Central memory CD8-positive, alpha-beta T cell (primary cell): ENCODE measurements around the gene DENND2C.

Source experiments
- ATAC-seq: fragments of 150-1000 bp; cut with Tn5 transposase; replicated peaks from 2 replicates; pipeline ENCODE4 v1.10.0; 2022; ENCODE audit warnings: mild to moderate bottlenecking, moderate FRiP score, moderate number of reproducible peaks; ENCODE audit not compliant: poor library complexity, severe bottlenecking; ENCODE audit errors: extremely low read depth
- DNase-seq, 2 donors: peaks; one replicate each; pipeline ENCODE4 v3.0.0; 2021; ENCODE audit warnings: low spot score in 2 of 2
- H3K27ac Mint-ChIP-seq: one replicate; pipeline ENCODE4 v1.8.0; 2022; ENCODE audit warnings: low read depth, mild to moderate bottlenecking, moderate library complexity, mixed read lengths
- H3K27me3 Mint-ChIP-seq: one replicate; pipeline ENCODE4 v1.8.0; 2022; ENCODE audit warnings: mixed read lengths
- H3K36me3 Mint-ChIP-seq: one replicate; pipeline ENCODE4 v1.8.0; 2022; ENCODE audit warnings: mild to moderate bottlenecking, moderate library complexity, mixed read lengths; ENCODE audit not compliant: insufficient read depth
- H3K4me1 Mint-ChIP-seq: one replicate; pipeline ENCODE4 v1.8.0; 2022; ENCODE audit warnings: mixed read lengths
- H3K4me3 Mint-ChIP-seq: one replicate; pipeline ENCODE4 v1.8.0; 2022; ENCODE audit warnings: mild to moderate bottlenecking, moderate library complexity, mixed read lengths
- H3K9me3 Mint-ChIP-seq: one replicate; pipeline ENCODE4 v1.8.0; 2022; ENCODE audit warnings: mixed read lengths

Gene DENND2C

DNA sequence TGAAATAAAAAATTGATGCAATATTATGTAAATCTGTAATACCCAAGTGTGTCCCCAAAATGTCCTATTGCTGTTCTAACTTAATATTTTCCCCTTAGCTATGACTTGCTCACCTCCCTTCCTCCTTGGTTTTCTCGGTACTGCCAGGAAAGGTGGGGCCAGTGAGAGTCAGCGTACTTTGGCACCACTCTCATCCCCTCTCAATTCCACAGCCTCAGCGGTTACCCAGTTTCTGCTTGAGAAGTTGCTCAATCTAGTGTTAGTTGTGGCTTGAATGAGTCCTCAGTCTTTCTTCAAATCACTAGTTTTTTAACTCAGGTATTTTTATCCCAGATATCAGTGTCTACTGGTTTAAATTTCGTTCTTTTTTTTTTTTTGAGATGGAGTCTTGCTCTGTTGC, 120.7 kb downstream of the DENND2C start:
- Mint-ChIP-seq H3K9me3 (no peaks in the 10 kb centered on the region), H3K27me3 (no peaks in the 10 kb centered on the region), H3K4me3 (no peak overlapping the region), H3K36me3 (no peaks in the 10 kb centered on the region), H3K27ac (no peak overlapping the region), H3K4me1 (no peaks in the 10 kb centered on the region)
- ATAC-seq (no peak), DNase-seq (no peak)

DNA sequence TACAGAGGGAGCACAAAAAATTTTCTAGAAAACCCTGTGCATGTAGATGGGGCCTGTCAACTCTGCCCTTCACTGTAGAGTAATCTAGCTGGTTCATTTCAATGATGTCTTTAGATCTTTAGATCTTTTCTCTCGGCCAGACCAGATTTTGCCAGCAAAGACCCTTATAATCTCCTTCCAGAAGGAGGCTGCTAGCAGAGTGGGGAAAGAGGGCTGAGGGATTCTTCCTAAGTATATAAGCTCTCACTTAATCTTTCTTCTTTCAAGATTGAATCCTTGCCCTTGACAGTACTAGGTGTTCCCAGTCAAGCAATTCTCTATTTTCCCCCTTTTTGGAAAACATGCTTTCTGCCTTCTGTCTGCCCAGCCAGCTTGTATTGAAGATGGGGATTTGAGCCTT, 122.8 kb downstream of the DENND2C start:
- H3K4me3 Mint-ChIP-seq, result no peak overlapping the region
- no peaks in the 10 kb centered on the region for H3K27me3 Mint-ChIP-seq
- DNase-seq (no peak), ATAC-seq (no peak)
- H3K36me3 Mint-ChIP-seq, result no peaks in the 10 kb centered on the region
- no peaks in the 10 kb centered on the region for H3K4me1 Mint-ChIP-seq
- no peak overlapping the region for H3K27ac Mint-ChIP-seq
- H3K9me3 Mint-ChIP-seq, result no peaks in the 10 kb centered on the region

- Mint-ChIP-seq H3K4me3 (no peak overlapping the region), H3K36me3 (no peaks in the 10 kb centered on the region), H3K27me3 (no peaks in the 10 kb centered on the region), H3K9me3 (no peaks in the 10 kb centered on the region), H3K27ac (no peak overlapping the region), H3K4me1 (no peaks in the 10 kb centered on the region)
- no peak for ATAC-seq
- no peak for DNase-seq
Measured at GRCh38 chr1:114545796-114546195, 124.1 kb downstream of the DENND2C start.

GRCh38 chr1:114545315-114545714, 124.5 kb downstream of the DENND2C start:
- Mint-ChIP-seq H3K27me3 (no peaks in the 10 kb centered on the region), H3K4me1 (no peaks in the 10 kb centered on the region), H3K9me3 (no peaks in the 10 kb centered on the region), H3K36me3 (no peaks in the 10 kb centered on the region), H3K27ac (no peak overlapping the region), H3K4me3 (no peak overlapping the region)
- DNase-seq, result no peak
- ATAC-seq, result no peak

DNA sequence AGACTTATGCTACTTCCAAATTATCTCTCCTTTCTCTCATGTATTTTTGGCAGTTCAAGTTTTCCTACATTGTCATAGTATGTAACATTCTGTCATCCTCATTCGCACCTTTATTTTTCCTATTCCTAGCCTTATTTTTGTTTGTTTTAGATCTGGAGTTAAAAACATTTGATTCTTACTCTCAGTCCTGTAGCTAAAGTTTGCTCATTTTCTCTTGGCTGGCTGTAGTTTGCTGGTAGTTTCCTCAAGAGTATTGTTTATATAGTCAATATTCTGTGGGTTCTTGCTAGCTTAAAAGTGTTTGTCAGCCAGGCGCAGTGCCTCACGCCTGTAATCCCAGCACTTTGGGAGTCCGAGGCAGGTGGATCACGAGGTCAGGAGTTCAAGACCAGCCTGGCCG, 129.0 kb downstream of the DENND2C start:
- H3K27me3 Mint-ChIP-seq, result no peaks in the 10 kb centered on the region
- DNase-seq (no peak), ATAC-seq (no peak)
- no peak overlapping the region for H3K27ac Mint-ChIP-seq
- H3K9me3 Mint-ChIP-seq, result no peaks in the 10 kb centered on the region
- H3K4me1 Mint-ChIP-seq, result no peaks in the 10 kb centered on the region
- H3K36me3 Mint-ChIP-seq, result no peaks in the 10 kb centered on the region
- H3K4me3 Mint-ChIP-seq, result no peak overlapping the region

DNA sequence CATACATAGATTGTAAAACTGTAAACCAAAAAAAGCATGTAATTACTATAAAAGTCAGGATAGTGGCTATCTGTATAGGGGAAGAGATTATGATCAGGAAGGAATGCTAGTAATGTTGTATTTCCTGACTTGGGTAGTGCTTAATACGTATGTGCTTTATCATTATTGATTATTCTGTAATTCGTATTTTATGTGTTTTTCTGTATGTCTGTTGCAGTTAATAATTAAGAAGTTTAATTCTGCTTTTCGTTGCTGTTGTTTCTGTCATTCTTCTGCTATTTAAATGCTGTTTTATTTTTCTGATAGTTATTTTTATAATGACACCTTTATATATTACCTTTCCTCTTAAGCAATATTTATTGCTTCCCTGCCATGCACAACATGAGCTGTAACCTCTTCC, 129.6 kb downstream of the DENND2C start:
- Mint-ChIP-seq H3K36me3 (no peaks in the 10 kb centered on the region), H3K27me3 (no peaks in the 10 kb centered on the region), H3K4me3 (no peak overlapping the region), H3K9me3 (no peaks in the 10 kb centered on the region), H3K4me1 (no peaks in the 10 kb centered on the region), H3K27ac (no peak overlapping the region)
- ATAC-seq, result no peak
- DNase-seq, result no peak

DNA sequence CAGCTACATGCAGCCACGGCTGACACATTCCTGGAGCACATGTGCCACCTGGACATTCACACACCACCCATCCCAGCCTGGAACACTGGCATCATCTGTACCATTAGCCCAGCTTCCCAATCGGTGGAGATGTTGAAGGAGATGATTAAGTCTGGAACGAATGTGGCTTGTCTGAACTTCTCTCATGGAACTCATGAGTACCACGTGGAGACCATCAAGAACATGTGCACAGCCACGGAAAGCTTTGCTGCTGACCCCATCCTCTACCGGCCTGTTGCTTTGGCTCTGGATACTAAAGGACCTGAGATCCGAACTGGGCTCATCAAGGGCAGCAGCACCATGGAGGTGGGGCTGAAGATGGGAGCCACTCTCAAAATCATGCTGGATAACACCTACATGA, 133.8 kb downstream of the DENND2C start:
- no peak overlapping the region for H3K4me3 Mint-ChIP-seq

DNA sequence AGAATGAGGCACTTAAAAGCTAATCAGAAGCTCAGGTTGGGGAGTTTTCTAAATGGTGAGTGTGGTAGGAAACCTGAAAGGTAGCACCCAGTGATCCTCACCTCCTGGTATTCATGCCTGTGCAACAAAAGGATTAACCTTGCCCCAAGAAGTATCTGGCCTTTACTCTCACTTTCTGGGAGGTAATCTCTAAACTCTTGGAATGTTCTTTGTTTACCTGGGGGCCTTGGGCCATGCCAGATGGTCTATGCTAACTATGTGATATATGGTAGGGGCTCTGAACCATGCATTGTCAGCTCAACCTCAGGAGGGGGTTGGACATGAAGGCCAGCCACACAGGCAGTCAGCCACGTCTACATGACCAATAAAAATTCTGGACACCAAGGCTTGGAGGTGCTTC, 134.4 kb downstream of the DENND2C start:
- no peaks in the 10 kb centered on the region for H3K9me3 Mint-ChIP-seq
- no peaks in the 10 kb centered on the region for H3K4me1 Mint-ChIP-seq
- no peaks in the 10 kb centered on the region for H3K27me3 Mint-ChIP-seq
- no peak overlapping the region for H3K27ac Mint-ChIP-seq
- H3K36me3 Mint-ChIP-seq, result peaks cover 2% of the 10 kb centered on the region
- DNase-seq (no peak), ATAC-seq (no peak)
- no peak overlapping the region for H3K4me3 Mint-ChIP-seq

More for the DNA sequence above, 133.8 kb downstream of the DENND2C start:
- H3K36me3 Mint-ChIP-seq, result peaks cover 2% of the 10 kb centered on the region
- no peaks in the 10 kb centered on the region for H3K27me3 Mint-ChIP-seq
- no peak for DNase-seq
- no peak for ATAC-seq
- no peak overlapping the region for H3K27ac Mint-ChIP-seq
- no peaks in the 10 kb centered on the region for H3K4me1 Mint-ChIP-seq
- no peaks in the 10 kb centered on the region for H3K9me3 Mint-ChIP-seq
